Measurements from ENCODE around the gene CAPN3.

DNA sequence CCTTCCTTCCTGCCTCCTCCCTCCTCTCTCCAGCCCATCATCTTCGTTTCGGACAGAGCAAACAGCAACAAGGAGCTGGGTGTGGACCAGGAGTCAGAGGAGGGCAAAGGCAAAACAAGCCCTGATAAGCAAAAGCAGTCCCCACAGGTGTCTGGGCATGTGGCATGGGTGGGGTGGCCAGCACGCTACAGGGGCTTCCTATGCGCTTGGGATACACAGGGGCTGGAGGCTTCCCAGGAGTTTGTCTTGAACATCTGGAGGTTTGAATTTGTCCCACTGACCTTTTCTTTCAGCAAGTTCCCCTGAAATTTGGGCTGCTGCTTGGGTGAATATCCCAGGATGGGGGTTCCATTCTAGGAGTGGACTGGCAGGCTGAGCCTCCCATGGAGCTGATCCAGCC is 48.9 kb downstream of the CAPN3 start:
- TF ChIP-seq, protein P1, sequence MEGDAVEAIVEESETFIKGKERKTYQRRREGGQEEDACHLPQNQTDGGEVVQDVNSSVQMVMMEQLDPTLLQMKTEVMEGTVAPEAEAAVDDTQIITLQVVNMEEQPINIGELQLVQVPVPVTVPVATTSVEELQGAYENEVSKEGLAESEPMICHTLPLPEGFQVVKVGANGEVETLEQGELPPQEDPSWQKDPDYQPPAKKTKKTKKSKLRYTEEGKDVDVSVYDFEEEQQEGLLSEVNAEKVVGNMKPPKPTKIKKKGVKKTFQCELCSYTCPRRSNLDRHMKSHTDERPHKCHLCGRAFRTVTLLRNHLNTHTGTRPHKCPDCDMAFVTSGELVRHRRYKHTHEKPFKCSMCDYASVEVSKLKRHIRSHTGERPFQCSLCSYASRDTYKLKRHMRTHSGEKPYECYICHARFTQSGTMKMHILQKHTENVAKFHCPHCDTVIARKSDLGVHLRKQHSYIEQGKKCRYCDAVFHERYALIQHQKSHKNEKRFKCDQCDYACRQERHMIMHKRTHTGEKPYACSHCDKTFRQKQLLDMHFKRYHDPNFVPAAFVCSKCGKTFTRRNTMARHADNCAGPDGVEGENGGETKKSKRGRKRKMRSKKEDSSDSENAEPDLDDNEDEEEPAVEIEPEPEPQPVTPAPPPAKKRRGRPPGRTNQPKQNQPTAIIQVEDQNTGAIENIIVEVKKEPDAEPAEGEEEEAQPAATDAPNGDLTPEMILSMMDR (IDR thresholded peaks at IDR 0.05): no peak
- TF ChIP-seq POLR2A (IDR thresholded peaks at IDR 0.05): no peak

Data from esophagus squamous epithelium (tissue), 4 donors.